HEK293 (cell line): Measurements from ENCODE around the gene PLOD3.

ENCODE experiments used
- HIC1 ChIP-seq: fragments of 450-650 bp; formaldehyde crosslinking; IDR thresholded peaks from 2 replicates; pipeline ENCODE4 v1.5.1; 2016; ENCODE audit warnings: missing biosample characterization, missing genetic modification characterization
- HOXC10 ChIP-seq: sonication (generic); formaldehyde crosslinking; IDR thresholded peaks from 2 replicates; pipeline ENCODE4 v1.8.1; 2023; ENCODE audit warnings: mild to moderate bottlenecking, missing genetic modification reagents
- KLF8 ChIP-seq: fragments of 450-650 bp; formaldehyde crosslinking; IDR thresholded peaks from 2 replicates; pipeline ENCODE4 v1.5.1; 2016; ENCODE audit warnings: missing biosample characterization, missing genetic modification characterization
- MYNN ChIP-seq: fragments of 450-650 bp; formaldehyde crosslinking; IDR thresholded peaks from 2 replicates; pipeline ENCODE4 v1.5.1; 2016; ENCODE audit warnings: missing biosample characterization, missing genetic modification characterization, borderline replicate concordance
- PRDM1 ChIP-seq: fragments of 450-650 bp; formaldehyde crosslinking; IDR thresholded peaks from 2 replicates; pipeline ENCODE4; 2016; ENCODE audit warnings: missing biosample characterization, missing genetic modification characterization
- SETDB1 ChIP-seq: IDR thresholded peaks from one replicate; pipeline ENCODE4 v1.6.1; 2017; ENCODE audit warnings: mild to moderate bottlenecking, low read length, moderate library complexity, mixed read lengths; ENCODE audit not compliant: insufficient read length
- SP7 ChIP-seq: fragments of 450-650 bp; formaldehyde crosslinking; IDR thresholded peaks from 2 replicates; pipeline ENCODE4 v1.5.1; 2016; ENCODE audit warnings: missing biosample characterization, missing genetic modification characterization
- ZBTB21 ChIP-seq: fragments of 450-650 bp; formaldehyde crosslinking; IDR thresholded peaks from 2 replicates; pipeline ENCODE4 v1.5.1; 2017; ENCODE audit warnings: missing biosample characterization, missing genetic modification characterization
- ZBTB44 ChIP-seq: fragments of 450-650 bp; IDR thresholded peaks from 2 replicates; pipeline ENCODE4 v1.5.1; 2018; ENCODE audit warnings: missing biosample characterization, mild to moderate bottlenecking, missing genetic modification characterization
- ZBTB49 ChIP-seq: fragments of 450-650 bp; formaldehyde crosslinking; IDR thresholded peaks from 2 replicates; pipeline ENCODE4 v1.5.1; 2016; ENCODE audit warnings: missing biosample characterization, missing genetic modification characterization, low read depth
- ZBTB8A ChIP-seq: fragments of 450-650 bp; formaldehyde crosslinking; IDR thresholded peaks from 2 replicates; pipeline ENCODE4 v1.5.1; 2016; ENCODE audit warnings: missing biosample characterization, missing genetic modification characterization
- ZEB2 ChIP-seq: fragments of 450-650 bp; formaldehyde crosslinking; IDR thresholded peaks from 2 replicates; pipeline ENCODE4 v1.5.1; 2016; ENCODE audit warnings: missing biosample characterization, missing genetic modification characterization
- ZFHX2 ChIP-seq: fragments of 450-650 bp; formaldehyde crosslinking; conservative IDR thresholded peaks from 2 replicates; pipeline ENCODE4 v1.5.1; 2016; ENCODE audit warnings: missing biosample characterization, missing genetic modification characterization
- ZNF112 ChIP-seq: fragments of 450-650 bp; formaldehyde crosslinking; IDR thresholded peaks from 2 replicates; pipeline ENCODE4 v1.5.0; 2017; ENCODE audit warnings: missing biosample characterization, missing genetic modification characterization
- ZNF133 ChIP-seq: fragments of 450-650 bp; formaldehyde crosslinking; IDR thresholded peaks from 2 replicates; pipeline ENCODE4 v1.5.1; 2016; ENCODE audit warnings: missing biosample characterization, missing genetic modification characterization
- ZNF140 ChIP-seq: fragments of 450-650 bp; formaldehyde crosslinking; IDR thresholded peaks from 2 replicates; pipeline ENCODE4 v1.5.1; 2016; ENCODE audit warnings: missing biosample characterization, missing genetic modification characterization
- ZNF174 ChIP-seq: fragments of 450-650 bp; formaldehyde crosslinking; IDR thresholded peaks from 2 replicates; pipeline ENCODE4 v1.5.0; 2017; ENCODE audit warnings: missing biosample characterization, mild to moderate bottlenecking, missing genetic modification characterization
- ZNF175 ChIP-seq: fragments of 450-650 bp; formaldehyde crosslinking; IDR thresholded peaks from 2 replicates; pipeline ENCODE4 v1.5.1; 2016; ENCODE audit warnings: missing biosample characterization, missing genetic modification characterization
- ZNF214 ChIP-seq: fragments of 450-650 bp; formaldehyde crosslinking; IDR thresholded peaks from 2 replicates; pipeline ENCODE4 v1.5.1; 2017; ENCODE audit warnings: missing biosample characterization, mild to moderate bottlenecking, missing genetic modification characterization, borderline replicate concordance
- ZNF223 ChIP-seq: fragments of 450-650 bp; formaldehyde crosslinking; IDR thresholded peaks from 2 replicates; pipeline ENCODE4 v1.5.1; 2016; ENCODE audit warnings: missing biosample characterization, missing genetic modification characterization
- ZNF248 ChIP-seq: fragments of 450-650 bp; formaldehyde crosslinking; IDR thresholded peaks from 2 replicates; pipeline ENCODE4 v1.5.1; 2017; ENCODE audit warnings: missing biosample characterization, missing genetic modification characterization
- ZNF311 ChIP-seq: fragments of 450-650 bp; formaldehyde crosslinking; IDR thresholded peaks from 2 replicates; pipeline ENCODE4 v1.5.1; 2017; ENCODE audit warnings: missing biosample characterization, missing genetic modification characterization, borderline replicate concordance
- ZNF341 ChIP-seq: fragments of 450-650 bp; formaldehyde crosslinking; IDR thresholded peaks from 2 replicates; pipeline ENCODE4; 2016; ENCODE audit warnings: low read depth, missing biosample characterization, missing genetic modification characterization
- ZNF366 ChIP-seq: fragments of 450-650 bp; formaldehyde crosslinking; conservative IDR thresholded peaks from 2 replicates; pipeline ENCODE4 v1.5.1; 2016; ENCODE audit warnings: missing biosample characterization, missing genetic modification characterization
- ZNF510 ChIP-seq: fragments of 450-650 bp; formaldehyde crosslinking; IDR thresholded peaks from 2 replicates; pipeline ENCODE4 v1.5.1; 2018; ENCODE audit warnings: mild to moderate bottlenecking, missing genetic modification characterization, missing biosample characterization; ENCODE audit not compliant: insufficient replicate concordance
- ZNF521 ChIP-seq: fragments of 450-650 bp; formaldehyde crosslinking; IDR thresholded peaks from 2 replicates; pipeline ENCODE4 v1.5.1; 2017; ENCODE audit warnings: missing biosample characterization, mild to moderate bottlenecking, missing genetic modification characterization
- ZNF610 ChIP-seq: fragments of 450-650 bp; formaldehyde crosslinking; IDR thresholded peaks from 2 replicates; pipeline ENCODE4 v1.5.1; 2016; ENCODE audit warnings: missing biosample characterization, missing genetic modification characterization, borderline replicate concordance
- ZNF623 ChIP-seq: fragments of 450-650 bp; formaldehyde crosslinking; IDR thresholded peaks from 2 replicates; pipeline ENCODE4 v1.5.1; 2016; ENCODE audit warnings: missing biosample characterization, missing genetic modification characterization
- ZNF639 ChIP-seq: fragments of 450-650 bp; formaldehyde crosslinking; IDR thresholded peaks from 2 replicates; pipeline ENCODE4 v1.5.1; 2016; ENCODE audit warnings: missing biosample characterization, missing genetic modification characterization
- ZNF777 ChIP-seq: fragments of 450-650 bp; formaldehyde crosslinking; IDR thresholded peaks from 2 replicates; pipeline ENCODE4 v1.5.1; 2017; ENCODE audit warnings: missing biosample characterization, missing genetic modification characterization, borderline replicate concordance
- ZNF843 ChIP-seq: fragments of 450-650 bp; formaldehyde crosslinking; IDR thresholded peaks from 2 replicates; pipeline ENCODE4 v1.5.1; 2016; ENCODE audit warnings: missing biosample characterization, missing genetic modification characterization
- ZSCAN18 ChIP-seq: fragments of 450-650 bp; formaldehyde crosslinking; IDR thresholded peaks from 2 replicates; pipeline ENCODE4 v1.5.1; 2016; ENCODE audit warnings: missing biosample characterization, missing genetic modification characterization
- ZXDB ChIP-seq: fragments of 450-650 bp; formaldehyde crosslinking; IDR thresholded peaks from 2 replicates; pipeline ENCODE4 v1.5.1; 2016; ENCODE audit warnings: missing biosample characterization, missing genetic modification characterization

The PLOD3 gene

GRCh38 chr7:101163279-101164070, 53.9 kb downstream of the PLOD3 start (continued):
- TF ChIP-seq SP7 (tag by site-specific recombination) (peak; percentile 81), ZNF521 (tag by site-specific recombination) (no peak), ZNF843 (tag by site-specific recombination) (no peak; the same call in 1 of the 2 replicates), ZBTB21 (tag by site-specific recombination) (peak; percentile 35; the same call in 1 of the 2 replicates), MYNN (tag by site-specific recombination) (no peak; the same call in 1 of the 2 replicates), ZNF311 (tag by site-specific recombination) (no peak), ZNF174 (tag by site-specific recombination) (no peak), SETDB1 (no peak), ZBTB44 (tag by site-specific recombination) (no peak), ZNF610 (tag by site-specific recombination) (no peak), ZXDB (tag by site-specific recombination) (no peak), ZNF140 (tag by site-specific recombination) (no peak), KLF8 (tag by site-specific recombination) (peak; percentile 93), ZNF623 (tag by site-specific recombination) (no peak), HIC1 (no peak), ZSCAN18 (tag by site-specific recombination) (no peak), ZNF133 (tag by site-specific recombination) (no peak), ZNF223 (tag by site-specific recombination) (no peak), ZNF639 (tag by site-specific recombination) (no peak), ZNF112 (tag by site-specific recombination) (no peak), ZEB2 (peak; percentile 69), ZNF214 (no peak), ZFHX2 (peak; percentile 100), ZNF777 (tag by site-specific recombination) (no peak), HOXC10 (CRISPR knock-in tag) (no peak), ZBTB49 (no peak), PRDM1 (tag by site-specific recombination) (no peak), ZNF248 (no peak), ZBTB8A (tag by site-specific recombination) (peak; percentile 53), ZNF341 (tag by site-specific recombination) (no peak; the same call in none of the 2 replicates), ZNF510 (tag by site-specific recombination) (no peak), ZNF175 (no peak), ZNF366 (tag by site-specific recombination) (peak; percentile 60)
